ENCODE measurements around the gene PEF1. TPM values are rescaled to one million over a fixed set of nuclear protein-coding genes. Genes with fewer than 3 reads are reported as not detected.

The PEF1 gene
- total RNA-seq, 1 donor from 2014 or later: 43.8 TPM

GRCh38 chr1:31671561-31672201 is 27.0 kb upstream of the PEF1 start:
- Mint-ChIP-seq H3K36me3 (peaks cover 17% of the 10 kb centered on the region), H3K27ac (peak overlapping the region; percentile 15), H3K9me3 (no peaks in the 10 kb centered on the region), H3K27me3 (ENCODE audit: low read depth) (no peaks in the 10 kb centered on the region), H3K4me1 (peaks cover 30% of the 10 kb centered on the region), H3K4me3 (no peak overlapping the region)
- TF ChIP-seq CTCF (IDR thresholded peaks at IDR 0.05; ENCODE audit: unreplicated experiment): no peak
- no peak for DNase-seq (ENCODE audit: low spot score in 2 of 2, unreplicated experiment in 2 of 2)

- H3K9me3 Mint-ChIP-seq: no peaks in the 10 kb centered on the region
- no peak for TF ChIP-seq CTCF (IDR thresholded peaks at IDR 0.05; ENCODE audit: unreplicated experiment)
- no peak overlapping the region for H3K4me3 Mint-ChIP-seq
- peak overlapping the region; percentile 66 for H3K27ac Mint-ChIP-seq
- no peaks in the 10 kb centered on the region for H3K27me3 Mint-ChIP-seq (ENCODE audit: low read depth)
- peaks cover 17% of the 10 kb centered on the region for H3K36me3 Mint-ChIP-seq
- no peak for DNase-seq (ENCODE audit: low spot score in 2 of 2, unreplicated experiment in 2 of 2)
- peaks cover 36% of the 10 kb centered on the region for H3K4me1 Mint-ChIP-seq
These were observed 26.5 kb upstream of the PEF1 start for GRCh38 chr1:31671147-31671546.

GRCh38 chr1:31670593-31670964 is 25.9 kb upstream of the PEF1 start:
- H3K36me3 Mint-ChIP-seq: peaks cover 19% of the 10 kb centered on the region
- no peaks in the 10 kb centered on the region for H3K27me3 Mint-ChIP-seq (ENCODE audit: low read depth)
- peaks cover 39% of the 10 kb centered on the region for H3K4me1 Mint-ChIP-seq
- DNase-seq (ENCODE audit: low spot score in 2 of 2, unreplicated experiment in 2 of 2): no peak
- no peaks in the 10 kb centered on the region for H3K9me3 Mint-ChIP-seq
- peak overlapping the region; percentile 49 for H3K4me3 Mint-ChIP-seq
- TF ChIP-seq CTCF (IDR thresholded peaks at IDR 0.05; ENCODE audit: unreplicated experiment): no peak
- H3K27ac Mint-ChIP-seq: peak overlapping the region; percentile 84

GRCh38 chr1:31669786-31670592 is 25.3 kb upstream of the PEF1 start:
- H3K4me1 Mint-ChIP-seq: peaks cover 39% of the 10 kb centered on the region
- peak overlapping the region; percentile 49 for H3K4me3 Mint-ChIP-seq
- no peaks in the 10 kb centered on the region for H3K27me3 Mint-ChIP-seq (ENCODE audit: low read depth)
- H3K36me3 Mint-ChIP-seq: peaks cover 19% of the 10 kb centered on the region
- H3K9me3 Mint-ChIP-seq: no peaks in the 10 kb centered on the region
- peak in 1 of 2 experiments; percentile 57 for DNase-seq (ENCODE audit: low spot score in 2 of 2, unreplicated experiment in 2 of 2)
- H3K27ac Mint-ChIP-seq: peak overlapping the region; percentile 84
- TF ChIP-seq CTCF (IDR thresholded peaks at IDR 0.05; ENCODE audit: unreplicated experiment): no peak

- Mint-ChIP-seq H3K27ac (peak overlapping the region; percentile 84), H3K9me3 (no peaks in the 10 kb centered on the region), H3K4me1 (peaks cover 39% of the 10 kb centered on the region), H3K4me3 (no peak overlapping the region), H3K36me3 (peaks cover 17% of the 10 kb centered on the region), H3K27me3 (ENCODE audit: low read depth) (no peaks in the 10 kb centered on the region)
- DNase-seq (ENCODE audit: low spot score in 2 of 2, unreplicated experiment in 2 of 2): no peak
- no peak for TF ChIP-seq CTCF (IDR thresholded peaks at IDR 0.05; ENCODE audit: unreplicated experiment)
These were observed 24.7 kb upstream of the PEF1 start for GRCh38 chr1:31669433-31669785.
